ENCODE data around the gene ALLC. TPM values are rescaled to one million over a fixed set of nuclear protein-coding genes. Genes with fewer than 3 reads are reported as not detected.

ALLC gene
- total RNA-seq, 1 donor from 2014 or later: not detected

DNA sequence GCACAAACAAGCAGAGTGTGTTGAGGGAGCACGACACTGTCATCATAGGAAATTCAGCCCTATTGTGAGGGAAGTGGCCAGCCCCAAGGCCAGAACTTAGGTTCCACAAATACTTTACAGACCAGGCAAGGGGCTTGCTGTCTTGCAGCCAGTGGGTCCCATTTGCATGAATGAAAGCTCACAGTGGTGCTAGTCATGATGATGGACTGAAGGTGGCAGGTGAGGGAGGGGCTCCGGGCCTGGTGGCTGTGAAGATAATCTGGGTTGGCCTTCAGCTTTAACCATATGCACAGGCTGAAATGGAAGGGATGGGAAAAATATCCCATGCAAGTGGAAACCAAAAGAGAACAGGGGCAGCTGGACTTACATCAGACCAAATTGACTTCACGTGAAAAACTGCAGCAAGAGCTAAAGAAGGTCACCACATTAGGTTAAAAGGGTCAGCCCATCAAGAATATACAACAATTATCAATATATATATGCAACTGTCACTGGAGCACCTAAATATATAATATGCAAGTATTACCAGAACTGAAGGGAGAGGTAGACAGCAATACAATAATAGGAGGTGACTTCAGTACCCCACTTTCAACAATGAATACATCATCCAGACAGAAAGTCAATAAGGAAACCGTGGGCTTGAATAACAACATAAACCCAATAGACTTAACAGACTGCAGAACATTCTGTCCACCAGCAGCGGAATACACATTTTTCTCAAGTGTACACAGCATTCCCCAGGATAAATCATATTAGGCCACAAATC is 84.9 kb downstream of the ALLC start:
- no peak overlapping the region for H3K4me3 Mint-ChIP-seq (ENCODE audit: unreplicated experiment)
- no peak for DNase-seq (ENCODE audit: low spot score)
- TF ChIP-seq, protein P1, sequence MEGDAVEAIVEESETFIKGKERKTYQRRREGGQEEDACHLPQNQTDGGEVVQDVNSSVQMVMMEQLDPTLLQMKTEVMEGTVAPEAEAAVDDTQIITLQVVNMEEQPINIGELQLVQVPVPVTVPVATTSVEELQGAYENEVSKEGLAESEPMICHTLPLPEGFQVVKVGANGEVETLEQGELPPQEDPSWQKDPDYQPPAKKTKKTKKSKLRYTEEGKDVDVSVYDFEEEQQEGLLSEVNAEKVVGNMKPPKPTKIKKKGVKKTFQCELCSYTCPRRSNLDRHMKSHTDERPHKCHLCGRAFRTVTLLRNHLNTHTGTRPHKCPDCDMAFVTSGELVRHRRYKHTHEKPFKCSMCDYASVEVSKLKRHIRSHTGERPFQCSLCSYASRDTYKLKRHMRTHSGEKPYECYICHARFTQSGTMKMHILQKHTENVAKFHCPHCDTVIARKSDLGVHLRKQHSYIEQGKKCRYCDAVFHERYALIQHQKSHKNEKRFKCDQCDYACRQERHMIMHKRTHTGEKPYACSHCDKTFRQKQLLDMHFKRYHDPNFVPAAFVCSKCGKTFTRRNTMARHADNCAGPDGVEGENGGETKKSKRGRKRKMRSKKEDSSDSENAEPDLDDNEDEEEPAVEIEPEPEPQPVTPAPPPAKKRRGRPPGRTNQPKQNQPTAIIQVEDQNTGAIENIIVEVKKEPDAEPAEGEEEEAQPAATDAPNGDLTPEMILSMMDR (IDR thresholded peaks at IDR 0.05): no peak
- H3K27ac Mint-ChIP-seq (ENCODE audit: unreplicated experiment): no peak overlapping the region
- peaks cover 2% of the 10 kb centered on the region for H3K27me3 Mint-ChIP-seq (ENCODE audit: low read depth)
- no peaks in the 10 kb centered on the region for H3K9me3 Mint-ChIP-seq (ENCODE audit: low read depth)
- peaks cover 2% of the 10 kb centered on the region for H3K36me3 Mint-ChIP-seq (ENCODE audit: low read depth)
- peaks cover 9% of the 10 kb centered on the region for H3K4me1 Mint-ChIP-seq (ENCODE audit: low read depth)

DNA sequence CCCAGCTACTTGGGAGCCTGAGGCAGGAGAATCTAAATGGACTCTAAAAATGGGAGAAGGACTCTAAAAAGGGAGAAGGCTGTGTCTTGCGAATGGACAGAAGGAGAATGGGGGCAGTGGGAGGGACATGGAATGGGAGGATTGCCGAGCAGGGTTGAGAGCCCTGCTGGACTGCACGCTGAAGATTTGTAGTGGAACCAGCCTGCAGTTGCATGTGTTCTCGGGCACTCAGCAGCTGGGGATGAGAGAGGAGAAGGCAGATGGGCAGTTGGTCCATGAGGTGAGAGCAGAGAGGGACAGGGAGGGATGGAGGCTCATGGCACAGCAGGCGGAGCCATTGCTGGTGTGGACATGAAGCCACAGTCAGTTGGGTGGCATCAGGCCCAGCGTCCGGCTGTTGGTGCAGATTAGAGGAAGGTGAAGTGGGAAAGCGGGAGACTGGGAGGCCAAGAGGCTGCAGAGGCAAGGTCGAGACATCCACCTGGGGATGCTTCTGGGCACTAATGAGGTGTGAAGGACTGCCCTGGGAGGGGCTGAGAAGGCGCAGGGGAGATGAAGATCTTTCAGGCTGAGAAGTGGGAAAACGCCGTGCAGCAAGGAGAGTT is 86.1 kb downstream of the ALLC start:
- Mint-ChIP-seq H3K36me3 (ENCODE audit: low read depth) (peaks cover 2% of the 10 kb centered on the region), H3K4me1 (ENCODE audit: low read depth) (peaks cover 9% of the 10 kb centered on the region), H3K4me3 (ENCODE audit: unreplicated experiment) (no peak overlapping the region), H3K27me3 (ENCODE audit: low read depth) (peaks cover 5% of the 10 kb centered on the region), H3K9me3 (ENCODE audit: low read depth) (no peaks in the 10 kb centered on the region), H3K27ac (ENCODE audit: unreplicated experiment) (no peak overlapping the region)
- DNase-seq (ENCODE audit: low spot score): no peak
- TF ChIP-seq, protein P1 (IDR thresholded peaks at IDR 0.05): no peak

DNA sequence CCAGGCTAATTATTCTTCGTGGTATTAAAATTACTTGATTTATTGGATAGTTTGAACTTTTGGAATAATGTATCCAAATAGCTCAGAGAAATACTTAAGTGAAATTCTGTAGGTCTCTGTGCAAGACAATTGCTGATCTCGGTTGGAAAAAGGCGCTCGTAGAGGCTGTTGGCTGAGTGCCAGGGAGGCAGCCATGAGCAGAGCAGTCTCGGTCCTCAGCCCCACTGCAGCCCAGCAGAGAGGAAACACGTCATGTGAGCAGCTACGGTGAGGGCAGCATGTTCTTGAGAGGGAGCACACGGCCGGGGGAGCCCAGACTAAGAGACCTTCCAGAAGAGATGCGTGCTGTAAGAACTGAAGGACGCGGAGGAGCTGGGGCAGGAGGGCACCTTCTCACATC is 87.9 kb downstream of the ALLC start:
- no peak overlapping the region for H3K4me3 Mint-ChIP-seq (ENCODE audit: unreplicated experiment)
- peaks cover 9% of the 10 kb centered on the region for H3K4me1 Mint-ChIP-seq (ENCODE audit: low read depth)
- H3K9me3 Mint-ChIP-seq (ENCODE audit: low read depth): no peaks in the 10 kb centered on the region
- TF ChIP-seq, protein P1 (IDR thresholded peaks at IDR 0.05): no peak
- H3K36me3 Mint-ChIP-seq (ENCODE audit: low read depth): peaks cover 2% of the 10 kb centered on the region
- H3K27me3 Mint-ChIP-seq (ENCODE audit: low read depth): peaks cover 14% of the 10 kb centered on the region
- H3K27ac Mint-ChIP-seq (ENCODE audit: unreplicated experiment): no peak overlapping the region
- no peak for DNase-seq (ENCODE audit: low spot score)

DNA sequence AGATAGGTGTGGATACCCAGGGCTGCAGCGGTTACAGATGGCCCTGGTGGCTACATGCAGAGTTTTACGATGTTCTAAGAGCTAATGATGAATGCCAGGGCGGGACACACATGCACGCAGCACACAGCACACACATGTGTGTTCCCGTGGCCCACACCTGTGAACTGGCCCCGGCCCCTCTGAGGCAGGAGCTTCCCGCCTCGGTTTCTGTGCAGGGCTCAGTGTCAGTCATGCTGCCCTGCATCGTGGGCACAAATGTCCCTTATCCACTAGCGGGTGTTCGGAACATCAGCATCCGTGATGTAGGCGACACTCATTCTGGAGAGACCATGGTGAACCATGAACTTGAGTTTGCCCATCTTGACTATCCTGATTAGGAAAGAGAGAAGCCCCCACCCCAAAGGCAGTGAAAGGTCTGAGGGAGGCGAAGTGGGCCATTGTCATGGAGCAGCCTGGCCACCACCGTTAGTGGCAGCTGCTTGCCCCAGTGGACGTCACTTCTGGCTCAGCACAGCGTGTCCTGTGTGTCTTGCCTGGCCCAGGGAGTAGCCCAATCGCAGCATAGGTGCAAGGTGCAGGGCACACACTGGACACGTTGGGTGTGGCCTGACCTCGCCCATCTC is 89.1 kb downstream of the ALLC start:
- Mint-ChIP-seq H3K4me1 (ENCODE audit: low read depth) (peaks cover 5% of the 10 kb centered on the region), H3K9me3 (ENCODE audit: low read depth) (no peaks in the 10 kb centered on the region), H3K36me3 (ENCODE audit: low read depth) (peaks cover 2% of the 10 kb centered on the region), H3K4me3 (ENCODE audit: unreplicated experiment) (no peak overlapping the region), H3K27ac (ENCODE audit: unreplicated experiment) (no peak overlapping the region), H3K27me3 (ENCODE audit: low read depth) (peaks cover 19% of the 10 kb centered on the region)
- DNase-seq (ENCODE audit: low spot score): no peak
- TF ChIP-seq, protein P1 (IDR thresholded peaks at IDR 0.05): no peak

DNA sequence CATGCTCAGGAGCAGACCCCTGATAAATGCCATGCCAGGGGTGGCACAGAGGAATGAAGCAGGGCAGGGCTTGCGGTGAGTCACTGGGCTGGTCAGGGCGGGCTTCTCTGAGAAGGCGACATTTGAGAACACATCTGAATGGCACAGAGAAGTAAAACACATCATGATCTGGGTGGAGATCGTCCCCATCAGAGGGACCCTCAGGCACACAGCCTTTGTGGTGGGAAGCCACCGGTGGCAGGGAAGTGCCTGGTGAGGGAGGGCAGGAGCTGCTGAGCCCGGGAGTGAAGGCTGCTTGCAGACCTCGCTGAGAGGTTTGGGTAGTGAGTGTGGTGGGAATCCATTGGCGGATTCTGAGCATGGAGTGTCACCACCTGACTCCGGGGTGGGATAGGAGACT is 89.8 kb downstream of the ALLC start:
- no peaks in the 10 kb centered on the region for H3K9me3 Mint-ChIP-seq (ENCODE audit: low read depth)
- H3K36me3 Mint-ChIP-seq (ENCODE audit: low read depth): peaks cover 2% of the 10 kb centered on the region
- DNase-seq (ENCODE audit: low spot score): no peak
- TF ChIP-seq, protein P1 (IDR thresholded peaks at IDR 0.05): no peak
- no peak overlapping the region for H3K4me3 Mint-ChIP-seq (ENCODE audit: unreplicated experiment)
- H3K27ac Mint-ChIP-seq (ENCODE audit: unreplicated experiment): no peak overlapping the region
- peaks cover 19% of the 10 kb centered on the region for H3K27me3 Mint-ChIP-seq (ENCODE audit: low read depth)
- peaks cover 5% of the 10 kb centered on the region for H3K4me1 Mint-ChIP-seq (ENCODE audit: low read depth)
